ENCODE results near the gene DENND2A.
"Not testable (repeated sequence)": the region's sequence is repeated elsewhere in the genome, so short reads cannot be mapped to it uniquely, and the experiment has no call there.

The DENND2A gene

GRCh38 chr7:140521421-140521820 is 119.2 kb downstream of the DENND2A start:
- DNase-seq (ENCODE audit: low read depth, low spot score): no peak
- H3K27ac ChIP-seq: no peak overlapping the region

- DNase-seq (ENCODE audit: low read depth, low spot score): no peak
- H3K27ac ChIP-seq: no peak overlapping the region
These were observed 121.6 kb downstream of the DENND2A start for GRCh38 chr7:140519007-140519399.

GRCh38 chr7:140518370-140519006 is 122.1 kb downstream of the DENND2A start:
- no peak overlapping the region for H3K27ac ChIP-seq
- no peak for DNase-seq (ENCODE audit: low read depth, low spot score)

- no peak overlapping the region for H3K27ac ChIP-seq
- DNase-seq (ENCODE audit: low read depth, low spot score): no peak
These were observed 122.9 kb downstream of the DENND2A start for GRCh38 chr7:140517546-140518369.

GRCh38 chr7:140512317-140513000 is 128.2 kb downstream of the DENND2A start:
- H3K27ac ChIP-seq: no peak overlapping the region
- DNase-seq (ENCODE audit: low read depth, low spot score): no peak

- DNase-seq (ENCODE audit: low read depth, low spot score): no peak
- H3K27ac ChIP-seq: no peak overlapping the region
These were observed 130.8 kb downstream of the DENND2A start for GRCh38 chr7:140509789-140510188.

GRCh38 chr7:140507556-140507955 is 133.1 kb downstream of the DENND2A start:
- not testable (repeated sequence) for DNase-seq (ENCODE audit: low read depth, low spot score); H3K27ac ChIP-seq

GRCh38 chr7:140506788-140507464 is 133.7 kb downstream of the DENND2A start:
- no peak for DNase-seq (ENCODE audit: low read depth, low spot score)
- no peak overlapping the region for H3K27ac ChIP-seq

- DNase-seq (ENCODE audit: low read depth, low spot score): no peak
- no peak overlapping the region for H3K27ac ChIP-seq
These were observed 138.6 kb downstream of the DENND2A start for GRCh38 chr7:140501966-140502365.

- not testable (repeated sequence) for DNase-seq (ENCODE audit: low read depth, low spot score)
These were observed 142.8 kb downstream of the DENND2A start for GRCh38 chr7:140497807-140498206.

GRCh38 chr7:140497241-140497769 is 143.3 kb downstream of the DENND2A start:
- no peak overlapping the region for H3K27ac ChIP-seq

More at GRCh38 chr7:140497807-140498206, 142.8 kb downstream of the DENND2A start:
- not testable (repeated sequence) for H3K27ac ChIP-seq

GRCh38 chr7:140495514-140496097 is 145.0 kb downstream of the DENND2A start:
- DNase-seq (ENCODE audit: low read depth, low spot score): no peak
- H3K27ac ChIP-seq: no peak overlapping the region

More at GRCh38 chr7:140497241-140497769, 143.3 kb downstream of the DENND2A start:
- no peak for DNase-seq (ENCODE audit: low read depth, low spot score)

GRCh38 chr7:140494867-140495266 is 145.7 kb downstream of the DENND2A start:
- DNase-seq (ENCODE audit: low read depth, low spot score): no peak

GRCh38 chr7:140489026-140489359 is 151.6 kb downstream of the DENND2A start:
- no peak for DNase-seq (ENCODE audit: low read depth, low spot score)
- H3K27ac ChIP-seq: no peak overlapping the region

More at GRCh38 chr7:140494867-140495266, 145.7 kb downstream of the DENND2A start:
- no peak overlapping the region for H3K27ac ChIP-seq

GRCh38 chr7:140485500-140486265 is 154.9 kb downstream of the DENND2A start:
- peak overlapping the region; percentile 84 for H3K27ac ChIP-seq
- DNase-seq (ENCODE audit: low read depth, low spot score): no peak

- no peak for DNase-seq (ENCODE audit: low read depth, low spot score)
- H3K27ac ChIP-seq: peak overlapping the region; percentile 84
These were observed 155.6 kb downstream of the DENND2A start for GRCh38 chr7:140484951-140485499.

GRCh38 chr7:140484479-140484878 is 156.1 kb downstream of the DENND2A start:
- peak overlapping the region; percentile 84 for H3K27ac ChIP-seq
- no peak for DNase-seq (ENCODE audit: low read depth, low spot score)

GRCh38 chr7:140479739-140480084 is 160.9 kb downstream of the DENND2A start:
- DNase-seq (ENCODE audit: low read depth, low spot score): no peak
- H3K27ac ChIP-seq: peak overlapping the region; percentile 90
